ENCODE results near the gene ALG12. TPM values are rescaled to one million over a fixed set of nuclear protein-coding genes. Genes with fewer than 3 reads are reported as not detected.

Gene ALG12
- total RNA-seq, 1 experiment from 2014 or later, result 18.6 TPM

GRCh38 chr22:49884503-49885260 lies 33.6 kb downstream of the ALG12 start:
- no TSS peak for BruUV-seq (replicated peaks)
- Histone ChIP-seq H3K9me3 (ENCODE audit: low read depth, low read length, poor library complexity, severe bottlenecking) (no peaks in the 10 kb centered on the region), H3K36me3 (ENCODE audit: insufficient read depth, low read length, poor library complexity, severe bottlenecking) (peaks cover 47% of the 10 kb centered on the region), H3K4me1 (ENCODE audit: insufficient read depth, low read length, poor library complexity, severe bottlenecking) (peaks cover 9% of the 10 kb centered on the region), H3K27me3 (replicated peaks; ENCODE audit: insufficient read depth, low read depth, low read length, poor library complexity) (no peaks in the 10 kb centered on the region), H3K4me3 (ENCODE audit: low read depth, low read length, poor library complexity, severe bottlenecking) (no peak overlapping the region), H3K27ac (ENCODE audit: low read depth, low read length, poor library complexity, severe bottlenecking) (no peak overlapping the region)
- DNase-seq (ENCODE audit: low spot score), result no peak
- intact Hi-C loops (cut with micrococcal nuclease; ENCODE audit: unreplicated experiment), result no loop called here
- ChIA-PET POLR2A (ENCODE audit: low non-redundant PET) (interaction anchor here (0.6 kb wide), 1 partner anchor 18 kb away, joined by 3 read pairs; no protein-coding TSS in a partner anchor), CTCF (no interaction called here)
- TF ChIP-seq CTCF (conservative IDR thresholded peaks at IDR 0.05; ENCODE audit: low read depth, low read length), result no peak
- no peak for TF ChIP-seq EZH2 (IDR thresholded peaks at IDR 0.05; ENCODE audit: borderline replicate concordance, low read depth, low read length, poor library complexity, severe bottlenecking)

- ChIA-PET POLR2A (ENCODE audit: low non-redundant PET) (interaction anchor here (0.6 kb wide), 1 partner anchor 18 kb away, joined by 3 read pairs; no protein-coding TSS in a partner anchor), CTCF (no interaction called here)
- Histone ChIP-seq H3K9me3 (ENCODE audit: low read depth, low read length, poor library complexity, severe bottlenecking) (no peaks in the 10 kb centered on the region), H3K36me3 (ENCODE audit: insufficient read depth, low read length, poor library complexity, severe bottlenecking) (peaks cover 41% of the 10 kb centered on the region), H3K4me3 (ENCODE audit: low read depth, low read length, poor library complexity, severe bottlenecking) (no peak overlapping the region), H3K4me1 (ENCODE audit: insufficient read depth, low read length, poor library complexity, severe bottlenecking) (peaks cover 9% of the 10 kb centered on the region), H3K27ac (ENCODE audit: low read depth, low read length, poor library complexity, severe bottlenecking) (no peak overlapping the region), H3K27me3 (replicated peaks; ENCODE audit: insufficient read depth, low read depth, low read length, poor library complexity) (no peaks in the 10 kb centered on the region)
- BruUV-seq (replicated peaks), result no TSS peak
- TF ChIP-seq CTCF (conservative IDR thresholded peaks at IDR 0.05; ENCODE audit: low read depth, low read length) (no peak), EZH2 (IDR thresholded peaks at IDR 0.05; ENCODE audit: borderline replicate concordance, low read depth, low read length, poor library complexity, severe bottlenecking) (no peak)
- intact Hi-C loops (cut with micrococcal nuclease; ENCODE audit: unreplicated experiment), result no loop called here
- no peak for DNase-seq (ENCODE audit: low spot score)
Measured at GRCh38 chr22:49884075-49884474, 34.2 kb downstream of the ALG12 start.

- ChIA-PET CTCF (no interaction called here), POLR2A (ENCODE audit: low non-redundant PET) (no interaction called here)
- intact Hi-C loops (cut with micrococcal nuclease; ENCODE audit: unreplicated experiment), result no loop called here
- Histone ChIP-seq H3K4me1 (ENCODE audit: insufficient read depth, low read length, poor library complexity, severe bottlenecking) (peaks cover 9% of the 10 kb centered on the region), H3K9me3 (ENCODE audit: low read depth, low read length, poor library complexity, severe bottlenecking) (no peaks in the 10 kb centered on the region), H3K4me3 (ENCODE audit: low read depth, low read length, poor library complexity, severe bottlenecking) (no peak overlapping the region), H3K36me3 (ENCODE audit: insufficient read depth, low read length, poor library complexity, severe bottlenecking) (peaks cover 40% of the 10 kb centered on the region), H3K27ac (ENCODE audit: low read depth, low read length, poor library complexity, severe bottlenecking) (no peak overlapping the region), H3K27me3 (replicated peaks; ENCODE audit: insufficient read depth, low read depth, low read length, poor library complexity) (no peaks in the 10 kb centered on the region)
- no TSS peak for BruUV-seq (replicated peaks)
- DNase-seq (ENCODE audit: low spot score), result no peak
- TF ChIP-seq EZH2 (IDR thresholded peaks at IDR 0.05; ENCODE audit: borderline replicate concordance, low read depth, low read length, poor library complexity, severe bottlenecking), result no peak
- TF ChIP-seq CTCF (conservative IDR thresholded peaks at IDR 0.05; ENCODE audit: low read depth, low read length), result no peak
Measured at GRCh38 chr22:49883294-49883640, 35.0 kb downstream of the ALG12 start.
